Liver (tissue), 9 donors: ENCODE measurements around the gene TCERG1L. TPM values are rescaled to one million over a fixed set of nuclear protein-coding genes. Genes with fewer than 3 reads are reported as not detected.

ENCODE experiments used
- DNase-seq: peaks from one replicate; pipeline ENCODE4 v3.0.0-alpha.2; 2017; ENCODE audit warnings: low spot score
- H3K27ac ChIP-seq, 2 donors: one replicate each; pipeline ENCODE4 v1.7.0; 2013; ENCODE audit warnings: inconsistent platforms in 2 of 2, low read length in 2 of 2, control low read depth in 1 of 2, low read depth in 1 of 2, mild to moderate bottlenecking in 1 of 2
- H3K27me3 ChIP-seq, 4 donors: one replicate each; pipeline versions ENCODE4 v1.6.1 to v1.7.0; 2013; ENCODE audit warnings: low read length in 3 of 4, inconsistent platforms in 1 of 4, mild to moderate bottlenecking in 1 of 4, moderate library complexity in 1 of 4; ENCODE audit not compliant: control insufficient read depth in 4 of 4, insufficient read depth in 4 of 4
- H3K36me3 ChIP-seq, 4 donors: one replicate each; pipeline versions ENCODE4 v1.6.1 to v1.7.0; 2013; ENCODE audit warnings: low read length in 3 of 4, mild to moderate bottlenecking in 3 of 4, low read depth in 1 of 4, moderate library complexity in 1 of 4; ENCODE audit not compliant: control insufficient read depth in 4 of 4, insufficient read depth in 3 of 4
- H3K4me1 ChIP-seq, 4 donors: one replicate each; pipeline versions ENCODE4 v1.6.1 to v1.7.0; 2013; ENCODE audit warnings: low read length in 3 of 4, mild to moderate bottlenecking in 3 of 4, moderate library complexity in 1 of 4; ENCODE audit not compliant: control insufficient read depth in 4 of 4, insufficient read depth in 4 of 4
- H3K4me3 ChIP-seq, 3 donors: one replicate each; pipeline versions ENCODE4 v1.6.1 to v1.7.0; 2013; ENCODE audit warnings: low read length in 3 of 3, control low read depth in 1 of 3, low read depth in 1 of 3, mild to moderate bottlenecking in 1 of 3
- H3K9ac ChIP-seq, 2 donors: one replicate each; pipeline ENCODE4 v1.7.0; 2013; ENCODE audit warnings: low read length in 2 of 2, mild to moderate bottlenecking in 2 of 2, moderate library complexity in 2 of 2, control low read depth in 1 of 2, low read depth in 1 of 2
- H3K9me3 ChIP-seq, 4 donors: one replicate each; pipeline versions ENCODE4 v1.6.1 to v1.7.0; 2013; ENCODE audit warnings: low read length in 3 of 4; ENCODE audit not compliant: control insufficient read depth in 4 of 4
- CTCF ChIP-seq: fragments of 150-350 bp; IDR thresholded peaks from 2 replicates; pipeline ENCODE4 v1.5.1; 2017; ENCODE audit warnings: improper control_type of control experiment, low read depth, low read length; ENCODE audit not compliant: missing input control
- EGR1 ChIP-seq, 2 donors: IDR thresholded peaks; 2 replicates each; pipeline ENCODE4 v1.6.1; 2016 to 2018; ENCODE audit warnings: antibody characterized with exemption in 2 of 2, low read depth in 2 of 2
- FOXA1 ChIP-seq: IDR thresholded peaks from 2 replicates; pipeline ENCODE4 v1.6.1; 2016; ENCODE audit warnings: antibody characterized with exemption
- FOXA2 ChIP-seq: IDR thresholded peaks from 2 replicates; pipeline ENCODE4 v1.6.1; 2016; ENCODE audit warnings: antibody characterized with exemption
- GABPA ChIP-seq, 2 donors: IDR thresholded peaks in 1 of 2; conservative IDR thresholded peaks in 1 of 2; 2 replicates each; pipeline ENCODE4 v1.6.1; 2016; ENCODE audit warnings: antibody characterized with exemption in 2 of 2, mild to moderate bottlenecking in 1 of 2, moderate library complexity in 1 of 2
- HNF4A ChIP-seq, 2 donors: conservative IDR thresholded peaks; 2 replicates each; pipeline ENCODE4 v1.6.1; 2016; ENCODE audit warnings: antibody characterized with exemption in 2 of 2, mild to moderate bottlenecking in 2 of 2
- HNF4G ChIP-seq: IDR thresholded peaks from 2 replicates; pipeline ENCODE4 v1.6.1; 2016; ENCODE audit warnings: antibody characterized with exemption
- JUND ChIP-seq, 2 donors: IDR thresholded peaks; 2 replicates each; pipeline ENCODE4 v1.6.1; 2016; ENCODE audit warnings: antibody characterized with exemption in 2 of 2
- NR2F2 ChIP-seq: IDR thresholded peaks from 2 replicates; pipeline ENCODE4 v1.6.1; 2016; ENCODE audit warnings: antibody characterized with exemption
- RAD21 ChIP-seq, 2 donors: IDR thresholded peaks; 2 replicates each; pipeline ENCODE4 v1.6.1; 2016; ENCODE audit warnings: antibody characterized with exemption in 2 of 2, mild to moderate bottlenecking in 2 of 2
- RXRA ChIP-seq, 2 donors: IDR thresholded peaks; 2 replicates each; pipeline ENCODE4 v1.6.1; 2017 to 2018; ENCODE audit warnings: antibody characterized with exemption in 2 of 2, mild to moderate bottlenecking in 1 of 2
- SP1 ChIP-seq: IDR thresholded peaks from 2 replicates; pipeline ENCODE4 v1.6.1; 2018; ENCODE audit warnings: antibody characterized with exemption, mild to moderate bottlenecking
- TAF1 ChIP-seq: conservative IDR thresholded peaks from 2 replicates; pipeline ENCODE4 v1.6.1; 2016; ENCODE audit warnings: antibody characterized with exemption, mild to moderate bottlenecking
- YY1 ChIP-seq: IDR thresholded peaks from 2 replicates; pipeline ENCODE4 v1.6.1; 2016; ENCODE audit warnings: antibody characterized with exemption, mild to moderate bottlenecking
- ZBTB33 ChIP-seq: IDR thresholded peaks from 2 replicates; pipeline ENCODE4 v1.6.1; 2016; ENCODE audit warnings: antibody characterized with exemption
- WGBS: extraction: QIAGEN DNeasy Blood & Tissue Kit; methylation state at CpG from one replicate; pipeline ENCODE4 v1.1.7; 2013; 5-methylcytosine and 5-hydroxymethylcytosine counted together
- polyA plus RNA-seq, 2 donors: library from polyadenylated mRNA; stranded (reverse) in 1 of 2; unstranded in 1 of 2; fragments of 200-250 nt in 1 of 2; fragments of >200 nt in 1 of 2; fragmentation: Nextera tagmentation in 1 of 2; extraction: Ambion mirVana in 1 of 2; gene quantifications; one replicate each; pipeline versions ENCODE4 v1.2.1 to v1.2.3, GENCODE V29; 2013 to 2015
- total RNA-seq, 2 donors: library from RNA; depleted of rRNA; stranded (reverse); fragments of >200 nt; gene quantifications; one replicate each; pipeline ENCODE4 v1.2.3, GENCODE V29; 2014
- TF ChIP-seq, protein P1 (sequence below): IDR thresholded peaks from 2 replicates; pipeline ENCODE4 v1.6.1; 2016; ENCODE audit warnings: antibody characterized with exemption
- TF ChIP-seq, protein P2 (sequence below): IDR thresholded peaks from 2 replicates; pipeline ENCODE4 v1.6.1; 2016; ENCODE audit warnings: antibody characterized with exemption, mild to moderate bottlenecking
- donor health status: healthy.
- donor health status: healthy.
- donor health status: healthy.
- donor health status: healthy.
- donor health status: healthy.

TCERG1L gene
- total and polyA plus RNA-seq, 4 donors: not detected

DNA sequence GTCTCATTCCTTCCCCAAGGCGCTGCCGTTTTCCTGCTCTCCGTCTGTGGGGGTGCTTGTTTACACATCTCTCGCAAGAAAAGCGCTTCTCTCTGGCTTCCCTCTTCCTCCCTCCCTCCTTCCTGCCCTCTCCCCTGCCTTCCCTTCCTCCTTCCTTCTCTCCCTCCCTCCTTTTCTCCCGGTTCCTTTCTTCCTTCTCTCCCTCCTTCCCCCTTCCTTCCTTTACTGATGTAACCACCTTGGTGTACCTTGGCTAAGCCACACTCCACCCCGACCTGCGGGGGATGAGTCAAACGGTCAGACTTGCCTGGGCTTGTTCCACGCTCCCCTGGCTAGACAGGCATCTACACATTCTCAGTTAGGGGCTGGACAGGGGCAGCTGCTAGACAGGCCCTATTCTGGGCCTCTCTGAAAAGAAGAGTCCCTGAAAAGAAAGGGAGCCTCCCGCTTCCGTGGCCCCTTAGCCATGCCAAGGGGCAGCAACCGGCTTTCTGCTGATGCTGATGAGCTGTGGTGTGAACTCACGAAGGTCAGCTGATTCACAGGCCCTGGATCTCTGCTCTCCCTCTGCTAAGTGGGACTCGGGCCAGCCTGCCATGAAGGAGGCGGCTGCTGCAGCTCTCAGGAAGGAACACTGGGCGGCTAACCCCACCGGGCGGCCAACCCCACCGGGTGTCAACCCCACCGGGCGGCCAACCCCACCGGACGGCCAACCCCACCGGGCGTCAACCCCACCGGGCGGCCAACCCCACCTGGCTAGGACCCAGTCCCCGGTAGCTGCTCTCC is 216.8 kb downstream of the TCERG1L start:
- TF ChIP-seq, protein P1, sequence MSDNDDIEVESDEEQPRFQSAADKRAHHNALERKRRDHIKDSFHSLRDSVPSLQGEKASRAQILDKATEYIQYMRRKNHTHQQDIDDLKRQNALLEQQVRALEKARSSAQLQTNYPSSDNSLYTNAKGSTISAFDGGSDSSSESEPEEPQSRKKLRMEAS: no peak
- TF ChIP-seq FOXA1 (no peak), FOXA2 (no peak)
- no peak overlapping the region for H3K9ac ChIP-seq
- no peaks in the 10 kb centered on the region for H3K36me3 ChIP-seq
- no peak for DNase-seq
- peak overlapping the region; percentile 4 to 28 for H3K27ac ChIP-seq
- H3K27me3 ChIP-seq: no peaks in the 10 kb centered on the region
- WGBS: 53% methylated on average over 29 of the region's 29 CpGs
- H3K4me1 ChIP-seq: no peaks in the 10 kb centered on the region
- no peaks in the 10 kb centered on the region for H3K9me3 ChIP-seq
- H3K4me3 ChIP-seq: no peak overlapping the region

DNA sequence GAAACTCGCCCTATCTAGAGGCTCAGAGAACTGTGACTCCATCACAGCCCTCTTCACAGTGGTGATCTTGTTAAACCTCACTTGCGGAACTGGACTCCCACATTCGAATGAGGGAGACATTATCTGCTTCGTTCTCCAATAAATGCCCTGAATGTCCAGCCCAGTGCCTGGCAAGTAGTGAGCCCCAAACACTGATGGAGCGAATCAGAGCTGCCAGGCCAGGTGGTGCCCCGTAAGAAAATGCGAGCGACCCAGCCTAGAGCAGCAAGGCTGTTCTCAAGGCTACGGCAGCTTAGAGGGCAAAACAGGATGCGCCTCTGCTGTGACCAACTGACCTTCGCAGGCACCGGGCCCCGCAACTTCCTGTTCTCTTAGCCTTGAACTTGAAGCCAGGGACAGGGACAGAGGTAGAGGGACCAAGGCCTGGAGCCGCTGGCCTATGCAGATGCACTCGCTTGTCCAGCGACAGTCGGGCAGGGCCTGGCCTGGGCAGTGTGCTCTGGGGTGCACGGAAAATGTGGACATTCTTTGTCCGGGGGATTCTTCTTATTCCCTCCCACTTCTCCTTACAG is 217.6 kb downstream of the TCERG1L start:
- no peaks in the 10 kb centered on the region for H3K9me3 ChIP-seq
- no peak overlapping the region for H3K4me3 ChIP-seq
- peak overlapping the region in 1 of 2 donors; percentile 42 for H3K27ac ChIP-seq
- H3K4me1 ChIP-seq: no peaks in the 10 kb centered on the region
- no peak overlapping the region for H3K9ac ChIP-seq
- WGBS: 69% methylated on average over 19 of the region's 19 CpGs
- no peaks in the 10 kb centered on the region for H3K36me3 ChIP-seq
- H3K27me3 ChIP-seq: no peaks in the 10 kb centered on the region
- DNase-seq: no peak
- TF ChIP-seq JUND (IDR thresholded peaks at IDR 0.05) (no peak), ZBTB33 (no peak), HNF4A (conservative IDR thresholded peaks at IDR 0.05) (no peak), FOXA1 (no peak), NR2F2 (peak; percentile 80)

GRCh38 chr10:131093346-131093745 is 218.2 kb downstream of the TCERG1L start:
- H3K27me3 ChIP-seq: no peaks in the 10 kb centered on the region
- H3K9me3 ChIP-seq: no peaks in the 10 kb centered on the region
- no peaks in the 10 kb centered on the region for H3K36me3 ChIP-seq
- H3K4me3 ChIP-seq: no peak overlapping the region
- H3K4me1 ChIP-seq: no peaks in the 10 kb centered on the region
- no peak overlapping the region for H3K9ac ChIP-seq
- WGBS: 91% methylated on average over 14 of the region's 14 CpGs
- no peak for DNase-seq
- H3K27ac ChIP-seq: no peak overlapping the region
- no peak for TF ChIP-seq HNF4A (conservative IDR thresholded peaks at IDR 0.05)
- TF ChIP-seq GABPA (IDR thresholded peaks at IDR 0.05 in 1 of 2, conservative IDR thresholded peaks at IDR 0.05 in 1 of 2): no peak
- TF ChIP-seq, protein P2, sequence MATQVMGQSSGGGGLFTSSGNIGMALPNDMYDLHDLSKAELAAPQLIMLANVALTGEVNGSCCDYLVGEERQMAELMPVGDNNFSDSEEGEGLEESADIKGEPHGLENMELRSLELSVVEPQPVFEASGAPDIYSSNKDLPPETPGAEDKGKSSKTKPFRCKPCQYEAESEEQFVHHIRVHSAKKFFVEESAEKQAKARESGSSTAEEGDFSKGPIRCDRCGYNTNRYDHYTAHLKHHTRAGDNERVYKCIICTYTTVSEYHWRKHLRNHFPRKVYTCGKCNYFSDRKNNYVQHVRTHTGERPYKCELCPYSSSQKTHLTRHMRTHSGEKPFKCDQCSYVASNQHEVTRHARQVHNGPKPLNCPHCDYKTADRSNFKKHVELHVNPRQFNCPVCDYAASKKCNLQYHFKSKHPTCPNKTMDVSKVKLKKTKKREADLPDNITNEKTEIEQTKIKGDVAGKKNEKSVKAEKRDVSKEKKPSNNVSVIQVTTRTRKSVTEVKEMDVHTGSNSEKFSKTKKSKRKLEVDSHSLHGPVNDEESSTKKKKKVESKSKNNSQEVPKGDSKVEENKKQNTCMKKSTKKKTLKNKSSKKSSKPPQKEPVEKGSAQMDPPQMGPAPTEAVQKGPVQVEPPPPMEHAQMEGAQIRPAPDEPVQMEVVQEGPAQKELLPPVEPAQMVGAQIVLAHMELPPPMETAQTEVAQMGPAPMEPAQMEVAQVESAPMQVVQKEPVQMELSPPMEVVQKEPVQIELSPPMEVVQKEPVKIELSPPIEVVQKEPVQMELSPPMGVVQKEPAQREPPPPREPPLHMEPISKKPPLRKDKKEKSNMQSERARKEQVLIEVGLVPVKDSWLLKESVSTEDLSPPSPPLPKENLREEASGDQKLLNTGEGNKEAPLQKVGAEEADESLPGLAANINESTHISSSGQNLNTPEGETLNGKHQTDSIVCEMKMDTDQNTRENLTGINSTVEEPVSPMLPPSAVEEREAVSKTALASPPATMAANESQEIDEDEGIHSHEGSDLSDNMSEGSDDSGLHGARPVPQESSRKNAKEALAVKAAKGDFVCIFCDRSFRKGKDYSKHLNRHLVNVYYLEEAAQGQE: no peak
- no peak for TF ChIP-seq EGR1 (IDR thresholded peaks at IDR 0.05; ENCODE audit: low read depth in 2 of 2)
- TF ChIP-seq, protein P1: no peak
- TF ChIP-seq RAD21 (IDR thresholded peaks at IDR 0.05): no peak
- no peak for TF ChIP-seq ZBTB33
- TF ChIP-seq CTCF: no peak
- no peak for TF ChIP-seq SP1
- TF ChIP-seq YY1: no peak
- no peak for TF ChIP-seq HNF4G
- TF ChIP-seq FOXA1: no peak
- TF ChIP-seq NR2F2: no peak
- TF ChIP-seq RXRA (IDR thresholded peaks at IDR 0.05): no peak
- TF ChIP-seq TAF1: no peak
- TF ChIP-seq FOXA2: no peak
- no peak for TF ChIP-seq JUND (IDR thresholded peaks at IDR 0.05)
